Suprapubic skin (tissue), 3 donors: ENCODE results near the gene DAW1.

Experiments used
- POLR2A ChIP-seq, 2 donors: fragments of 450-650 bp; IDR thresholded peaks; one replicate each; pipeline ENCODE4 v1.6.1; 2017; ENCODE audit warnings: antibody characterized with exemption in 2 of 2, mild to moderate bottlenecking in 2 of 2, moderate library complexity in 2 of 2
- TF ChIP-seq, protein P1 (sequence below), 2 donors: fragments of 200-600 bp in 1 of 2; fragments of 450-650 bp in 1 of 2; sonication (generic) in 1 of 2; IDR thresholded peaks; one replicate each; pipeline ENCODE4 v1.5.1; 2016 to 2019; ENCODE audit warnings: antibody characterized with exemption in 2 of 2, mild to moderate bottlenecking in 1 of 2, moderate library complexity in 1 of 2

DNA sequence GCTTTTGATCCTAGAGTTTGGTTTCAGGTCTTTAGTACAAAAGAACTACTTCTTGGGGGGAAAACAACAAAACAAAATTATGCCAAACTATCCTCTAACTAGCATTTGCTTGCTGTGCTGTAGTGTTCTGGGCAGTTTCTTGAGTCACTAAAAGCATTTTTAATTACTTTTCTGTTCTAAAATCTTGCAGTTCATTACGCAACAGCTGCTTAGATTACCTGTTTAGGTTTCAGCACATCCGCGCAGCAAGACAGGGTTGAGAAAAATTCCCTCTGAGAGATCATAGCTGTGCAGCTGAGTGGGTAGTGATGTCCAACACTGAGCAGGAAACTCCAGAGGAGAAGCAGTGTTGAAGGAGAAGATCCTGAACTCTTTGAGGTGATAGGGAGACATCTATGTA, 9.0 kb downstream of the DAW1 start:
- TF ChIP-seq, protein P1, sequence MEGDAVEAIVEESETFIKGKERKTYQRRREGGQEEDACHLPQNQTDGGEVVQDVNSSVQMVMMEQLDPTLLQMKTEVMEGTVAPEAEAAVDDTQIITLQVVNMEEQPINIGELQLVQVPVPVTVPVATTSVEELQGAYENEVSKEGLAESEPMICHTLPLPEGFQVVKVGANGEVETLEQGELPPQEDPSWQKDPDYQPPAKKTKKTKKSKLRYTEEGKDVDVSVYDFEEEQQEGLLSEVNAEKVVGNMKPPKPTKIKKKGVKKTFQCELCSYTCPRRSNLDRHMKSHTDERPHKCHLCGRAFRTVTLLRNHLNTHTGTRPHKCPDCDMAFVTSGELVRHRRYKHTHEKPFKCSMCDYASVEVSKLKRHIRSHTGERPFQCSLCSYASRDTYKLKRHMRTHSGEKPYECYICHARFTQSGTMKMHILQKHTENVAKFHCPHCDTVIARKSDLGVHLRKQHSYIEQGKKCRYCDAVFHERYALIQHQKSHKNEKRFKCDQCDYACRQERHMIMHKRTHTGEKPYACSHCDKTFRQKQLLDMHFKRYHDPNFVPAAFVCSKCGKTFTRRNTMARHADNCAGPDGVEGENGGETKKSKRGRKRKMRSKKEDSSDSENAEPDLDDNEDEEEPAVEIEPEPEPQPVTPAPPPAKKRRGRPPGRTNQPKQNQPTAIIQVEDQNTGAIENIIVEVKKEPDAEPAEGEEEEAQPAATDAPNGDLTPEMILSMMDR (IDR thresholded peaks at IDR 0.05) = no peak
- no peak for TF ChIP-seq POLR2A (IDR thresholded peaks at IDR 0.05)
